Pulmonary artery endothelial cell (primary cell): ENCODE measurements around the gene RPL13. TPM values are rescaled to one million over a fixed set of nuclear protein-coding genes. Genes with fewer than 3 reads are reported as not detected.

Experiments
- DNase-seq: peaks from one replicate; pipeline ENCODE4 v3.0.0-alpha.2; 2011; ENCODE audit warnings: low read depth, low spot score
- total RNA-seq: library from RNA; depleted of rRNA; stranded (reverse); fragments of >200 nt; gene quantifications from 2 replicates; pipeline ENCODE4 v1.2.3, GENCODE V29; 2014

The RPL13 gene
- total RNA-seq, 1 donor from 2014 or later = 3,609 TPM

GRCh38 chr16:89596957-89597649 lies 36.6 kb downstream of the RPL13 start:
- no peak for DNase-seq

GRCh38 chr16:89598199-89598598 lies 37.7 kb downstream of the RPL13 start:
- DNase-seq = no peak

GRCh38 chr16:89599451-89599858 lies 39.0 kb downstream of the RPL13 start:
- DNase-seq = no peak

- DNase-seq = no peak
Measured at GRCh38 chr16:89599902-89600301, 39.4 kb downstream of the RPL13 start.

GRCh38 chr16:89600427-89600826 lies 39.9 kb downstream of the RPL13 start:
- DNase-seq = no peak

- no peak for DNase-seq
Measured at GRCh38 chr16:89600956-89601355, 40.5 kb downstream of the RPL13 start.

GRCh38 chr16:89601906-89602272 lies 41.4 kb downstream of the RPL13 start:
- no peak for DNase-seq

- DNase-seq = peak; percentile 41
Measured at GRCh38 chr16:89602273-89602951, 41.9 kb downstream of the RPL13 start.

- DNase-seq = no peak
Measured at GRCh38 chr16:89602952-89603590, 42.6 kb downstream of the RPL13 start.

- no peak for DNase-seq
Measured at GRCh38 chr16:89604764-89605163, 44.3 kb downstream of the RPL13 start.

GRCh38 chr16:89605186-89605970 lies 44.9 kb downstream of the RPL13 start:
- DNase-seq = no peak

- no peak for DNase-seq
Measured at GRCh38 chr16:89606006-89606405, 45.5 kb downstream of the RPL13 start.

GRCh38 chr16:89607453-89607852 lies 47.0 kb downstream of the RPL13 start:
- no peak for DNase-seq

- DNase-seq = no peak
Measured at GRCh38 chr16:89607937-89608740, 47.7 kb downstream of the RPL13 start.

- DNase-seq = no peak
Measured at GRCh38 chr16:89610108-89610453, 49.6 kb downstream of the RPL13 start.

- DNase-seq = no peak
Measured at GRCh38 chr16:89612415-89613166, 52.1 kb downstream of the RPL13 start.

GRCh38 chr16:89613231-89613953 lies 52.9 kb downstream of the RPL13 start, which contains the start of gene DPEP1:
TSS of gene DPEP1 (plus strand) at chr16:89613642. CDS start at chr16:89630411, 16,769 bp downstream.
- no peak for DNase-seq

GRCh38 chr16:89613954-89614459 lies 53.5 kb downstream of the RPL13 start:
- no peak for DNase-seq
